22Rv1 (cell line): Measurements from ENCODE around the gene CHD6.

Experiments used
- CTCF ChIP-seq: fragments of 450-650 bp; IDR thresholded peaks from 2 replicates; pipeline ENCODE4 v1.5.1; 2017; ENCODE audit warnings: mild to moderate bottlenecking
- ZFX ChIP-seq: fragments of 450-650 bp; IDR thresholded peaks from 2 replicates; pipeline ENCODE4 v1.6.1; 2017; ENCODE audit warnings: antibody characterized with exemption, borderline replicate concordance

GRCh38 chr20:41433203-41433602, 185.0 kb downstream of the CHD6 start:
- no peak for TF ChIP-seq CTCF
- TF ChIP-seq ZFX, result no peak
